CD8-positive, alpha-beta memory T cell (primary cell): ENCODE measurements around the gene RNU5D-1. TPM values are rescaled to one million over a fixed set of nuclear protein-coding genes. Genes with fewer than 3 reads are reported as not detected.

ENCODE experiments used
- polyA plus RNA-seq: library from polyadenylated mRNA; unstranded; fragments of 300-500 nt; fragmentation: Illumina TruSeq; gene quantifications from one replicate; pipeline ENCODE4 v1.2.3, GENCODE V29; 2021
- total RNA-seq, 2 experiments: library from RNA; stranded (reverse); gene quantifications; one replicate each; pipeline ENCODE4 v1.2.3, GENCODE V29; 2021

The RNU5D-1 gene
- total and polyA plus RNA-seq, 3 experiments from 2014 or later, result not detected

Other genes with a start within 250 kb of the RNU5D-1 start
- gene TMEM53, start 56.7 kb downstream of the RNU5D-1 start, total RNA-seq, result 1 to 10 TPM; 2.3 to 2.5 TPM
- 7.1 TPM for gene TMEM53, start 56.7 kb downstream of the RNU5D-1 start, polyA plus RNA-seq
- 10 to 100 TPM; 33.3 to 38.0 TPM for gene ARMH1, start 56.5 kb downstream of the RNU5D-1 start, total RNA-seq
- gene ARMH1, start 56.5 kb downstream of the RNU5D-1 start, polyA plus RNA-seq, result 21.1 TPM
- gene KIF2C, start 8.7 kb upstream of the RNU5D-1 start, total RNA-seq, result 10 to 100 TPM; 40.4 to 41.4 TPM
- gene KIF2C, start 8.7 kb upstream of the RNU5D-1 start, polyA plus RNA-seq, result 0.61 TPM
- gene RPS8, start 44.4 kb upstream of the RNU5D-1 start, total RNA-seq, result 1,000 to 10,000 TPM; 2,426 to 2,465 TPM
- gene RPS8, start 44.4 kb upstream of the RNU5D-1 start, polyA plus RNA-seq, result 972 TPM
- 1 to 10 TPM; 1.2 to 1.4 TPM for gene BEST4, start 57.0 kb upstream of the RNU5D-1 start, total RNA-seq
- gene BEST4, start 57.0 kb upstream of the RNU5D-1 start, polyA plus RNA-seq, result 0.54 TPM
- 100 to 1,000 TPM; 104 to 114 TPM for gene PLK3, start 69.2 kb upstream of the RNU5D-1 start, total RNA-seq
- gene PLK3, start 69.2 kb upstream of the RNU5D-1 start, polyA plus RNA-seq, result 22.5 TPM
- under 1 TPM; 0.28 to 0.31 TPM for gene DYNLT4, start 76.2 kb upstream of the RNU5D-1 start, total RNA-seq
- not detected for gene DYNLT4, start 76.2 kb upstream of the RNU5D-1 start, polyA plus RNA-seq
- 1 to 10 TPM; 7.3 to 7.8 TPM for gene BTBD19, start 77.4 kb upstream of the RNU5D-1 start, total RNA-seq
- 0.24 TPM for gene BTBD19, start 77.4 kb upstream of the RNU5D-1 start, polyA plus RNA-seq
- gene PTCH2, start 112.1 kb upstream of the RNU5D-1 start, total RNA-seq, result 1 to 10 TPM; 1.1 to 1.7 TPM
- gene PTCH2, start 112.1 kb upstream of the RNU5D-1 start, polyA plus RNA-seq, result not detected